ENCODE results near the gene EYS.

Gene EYS

DNA sequence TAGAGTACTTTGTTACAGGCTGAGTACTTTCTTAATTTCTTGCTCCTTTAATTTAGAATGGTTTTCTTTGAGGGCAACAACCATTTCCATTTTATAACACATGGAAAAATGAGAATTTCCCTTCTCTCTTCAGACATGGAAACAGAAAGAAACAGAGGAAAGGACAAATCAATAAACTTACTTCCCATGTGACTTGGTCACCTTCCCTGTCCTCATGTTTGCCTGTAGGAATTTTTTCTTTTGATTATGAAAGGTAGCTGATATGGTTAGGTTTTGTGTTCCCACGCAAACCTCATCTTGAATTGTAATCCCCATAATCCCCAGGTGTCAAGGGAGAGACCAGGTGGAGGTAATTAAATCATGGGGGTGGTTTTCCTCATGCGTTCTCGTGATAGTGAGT lies 1901.7 kb downstream of the EYS start:
- peaks cover 20% of the 10 kb centered on the region for H3K4me1 ChIP-seq (ENCODE audit: insufficient read depth, low read length, poor library complexity, severe bottlenecking)
- no peaks in the 10 kb centered on the region for H4K20me1 ChIP-seq (ENCODE audit: insufficient read depth, low read length, poor library complexity, severe bottlenecking)
- no peak overlapping the region for H3K4me2 ChIP-seq (ENCODE audit: low read depth, low read length, poor library complexity, severe bottlenecking)
- no peaks in the 10 kb centered on the region for H3K79me2 ChIP-seq (ENCODE audit: insufficient read depth, low read length)
- no peak overlapping the region for H3K9ac ChIP-seq (ENCODE audit: low read depth, low read length, poor library complexity, severe bottlenecking)
- H3K9me2 ChIP-seq (replicated peaks; ENCODE audit: low read depth, low read length): no peaks in the 10 kb centered on the region
- no peak overlapping the region for H3K4me3 ChIP-seq (ENCODE audit: low read length, poor library complexity, severe bottlenecking)
- no peaks in the 10 kb centered on the region for H3F3A ChIP-seq (ENCODE audit: low read depth)
- H2AFZ ChIP-seq (ENCODE audit: low read length): no peak overlapping the region
- H3K36me3 ChIP-seq (ENCODE audit: insufficient read depth, low read length): no peaks in the 10 kb centered on the region
- no peaks in the 10 kb centered on the region for H3K9me3 ChIP-seq (ENCODE audit: insufficient read depth, low read depth, low read length)
- no peaks in the 10 kb centered on the region for H3K27me3 ChIP-seq (ENCODE audit: insufficient read depth, low read length, poor library complexity, severe bottlenecking)
- no peak for TF ChIP-seq EZH2phosphoT487 (IDR thresholded peaks at IDR 0.05; ENCODE audit: borderline replicate concordance)
- TF ChIP-seq, protein P1, sequence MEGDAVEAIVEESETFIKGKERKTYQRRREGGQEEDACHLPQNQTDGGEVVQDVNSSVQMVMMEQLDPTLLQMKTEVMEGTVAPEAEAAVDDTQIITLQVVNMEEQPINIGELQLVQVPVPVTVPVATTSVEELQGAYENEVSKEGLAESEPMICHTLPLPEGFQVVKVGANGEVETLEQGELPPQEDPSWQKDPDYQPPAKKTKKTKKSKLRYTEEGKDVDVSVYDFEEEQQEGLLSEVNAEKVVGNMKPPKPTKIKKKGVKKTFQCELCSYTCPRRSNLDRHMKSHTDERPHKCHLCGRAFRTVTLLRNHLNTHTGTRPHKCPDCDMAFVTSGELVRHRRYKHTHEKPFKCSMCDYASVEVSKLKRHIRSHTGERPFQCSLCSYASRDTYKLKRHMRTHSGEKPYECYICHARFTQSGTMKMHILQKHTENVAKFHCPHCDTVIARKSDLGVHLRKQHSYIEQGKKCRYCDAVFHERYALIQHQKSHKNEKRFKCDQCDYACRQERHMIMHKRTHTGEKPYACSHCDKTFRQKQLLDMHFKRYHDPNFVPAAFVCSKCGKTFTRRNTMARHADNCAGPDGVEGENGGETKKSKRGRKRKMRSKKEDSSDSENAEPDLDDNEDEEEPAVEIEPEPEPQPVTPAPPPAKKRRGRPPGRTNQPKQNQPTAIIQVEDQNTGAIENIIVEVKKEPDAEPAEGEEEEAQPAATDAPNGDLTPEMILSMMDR (conservative IDR thresholded peaks at IDR 0.05; ENCODE audit: low read length): no peak

DNA sequence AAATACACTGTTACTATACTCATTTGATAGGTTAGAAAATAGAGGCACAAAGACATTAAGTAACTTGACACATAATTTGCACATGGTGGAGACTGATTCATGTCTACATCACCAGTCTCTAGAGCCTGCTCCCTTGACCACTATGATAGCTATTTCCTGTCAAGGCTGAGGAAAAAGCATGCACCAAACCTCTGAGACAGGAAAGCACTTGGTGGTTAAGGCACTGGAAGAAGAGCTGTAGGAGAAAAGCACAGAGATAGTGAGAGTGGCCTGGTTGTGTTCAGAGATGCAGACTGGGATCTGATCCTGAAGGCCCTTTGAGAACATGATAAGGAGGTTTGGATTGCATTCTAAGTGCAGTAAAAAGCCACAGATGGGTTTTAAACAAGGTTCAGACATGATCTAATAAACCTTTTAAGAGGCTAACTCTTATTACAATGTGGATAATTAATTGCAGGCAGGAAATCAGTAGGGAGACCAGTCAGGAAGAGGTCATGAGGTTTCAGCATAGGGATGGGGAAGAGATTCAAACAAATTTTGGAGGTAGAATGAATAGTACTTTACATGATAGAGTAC lies 1902.6 kb downstream of the EYS start:
- Histone ChIP-seq H3K9ac (ENCODE audit: low read depth, low read length, poor library complexity, severe bottlenecking) (no peak overlapping the region), H3K9me2 (replicated peaks; ENCODE audit: low read depth, low read length) (no peaks in the 10 kb centered on the region), H3K27me3 (ENCODE audit: insufficient read depth, low read length, poor library complexity, severe bottlenecking) (no peaks in the 10 kb centered on the region), H3K4me2 (ENCODE audit: low read depth, low read length, poor library complexity, severe bottlenecking) (peak overlapping the region; percentile 6), H3K4me1 (ENCODE audit: insufficient read depth, low read length, poor library complexity, severe bottlenecking) (peaks cover 20% of the 10 kb centered on the region), H3K79me2 (ENCODE audit: insufficient read depth, low read length) (no peaks in the 10 kb centered on the region), H3F3A (ENCODE audit: low read depth) (no peaks in the 10 kb centered on the region), H3K4me3 (ENCODE audit: low read length, poor library complexity, severe bottlenecking) (no peak overlapping the region), H3K36me3 (ENCODE audit: insufficient read depth, low read length) (no peaks in the 10 kb centered on the region), H4K20me1 (ENCODE audit: insufficient read depth, low read length, poor library complexity, severe bottlenecking) (no peaks in the 10 kb centered on the region), H3K9me3 (ENCODE audit: insufficient read depth, low read depth, low read length) (no peaks in the 10 kb centered on the region), H2AFZ (ENCODE audit: low read length) (no peak overlapping the region)
- TF ChIP-seq, protein P1 (conservative IDR thresholded peaks at IDR 0.05; ENCODE audit: low read length): no peak
- no peak for TF ChIP-seq EZH2phosphoT487 (IDR thresholded peaks at IDR 0.05; ENCODE audit: borderline replicate concordance)

DNA sequence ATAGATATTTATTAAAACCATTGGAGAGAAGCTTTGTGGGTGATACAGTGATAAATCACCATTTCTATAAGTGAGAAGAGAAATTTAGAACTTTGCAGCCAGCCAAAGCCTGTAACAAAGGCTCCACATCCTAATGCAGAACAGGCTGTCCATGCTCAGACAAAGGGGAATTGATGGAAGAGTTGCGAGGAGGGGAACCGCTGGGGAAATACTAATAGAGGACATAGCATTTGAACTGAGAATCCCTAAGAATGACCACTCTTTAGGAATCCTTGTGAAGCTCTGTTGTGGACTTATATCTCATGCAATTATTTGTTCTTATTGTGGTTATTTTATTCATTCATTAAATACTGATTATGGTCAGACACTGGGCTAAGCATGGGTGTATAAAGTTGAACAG lies 1903.7 kb downstream of the EYS start:
- H3F3A ChIP-seq (ENCODE audit: low read depth): no peaks in the 10 kb centered on the region

More for the DNA sequence above, 1903.7 kb downstream of the EYS start:
- H3K4me2 ChIP-seq (ENCODE audit: low read depth, low read length, poor library complexity, severe bottlenecking): no peak overlapping the region
- H3K4me3 ChIP-seq (ENCODE audit: low read length, poor library complexity, severe bottlenecking): no peak overlapping the region
- no peaks in the 10 kb centered on the region for H3K79me2 ChIP-seq (ENCODE audit: insufficient read depth, low read length)
- H3K9me3 ChIP-seq (ENCODE audit: insufficient read depth, low read depth, low read length): no peaks in the 10 kb centered on the region
- H3K9me2 ChIP-seq (replicated peaks; ENCODE audit: low read depth, low read length): no peaks in the 10 kb centered on the region
- H4K20me1 ChIP-seq (ENCODE audit: insufficient read depth, low read length, poor library complexity, severe bottlenecking): no peaks in the 10 kb centered on the region
- no peaks in the 10 kb centered on the region for H3K36me3 ChIP-seq (ENCODE audit: insufficient read depth, low read length)
- H3K4me1 ChIP-seq (ENCODE audit: insufficient read depth, low read length, poor library complexity, severe bottlenecking): peaks cover 20% of the 10 kb centered on the region
- H3K9ac ChIP-seq (ENCODE audit: low read depth, low read length, poor library complexity, severe bottlenecking): no peak overlapping the region
- H3K27me3 ChIP-seq (ENCODE audit: insufficient read depth, low read length, poor library complexity, severe bottlenecking): no peaks in the 10 kb centered on the region
- H2AFZ ChIP-seq (ENCODE audit: low read length): no peak overlapping the region
- TF ChIP-seq, protein P1 (conservative IDR thresholded peaks at IDR 0.05; ENCODE audit: low read length): no peak
- TF ChIP-seq EZH2phosphoT487 (IDR thresholded peaks at IDR 0.05; ENCODE audit: borderline replicate concordance): no peak

All from Loucy (cell line).